MCF 10A (cell line): Measurements from ENCODE around the gene SLC25A26. TPM values are rescaled to one million over a fixed set of nuclear protein-coding genes. Genes with fewer than 3 reads are reported as not detected.

Source experiments
- BruUV-seq: library from RNA; stranded (reverse); fragments of 400-500 nt; replicated peaks from 2 replicates; lab custom pipeline; 2021; lab: Mats Ljungman, UMichigan
- CTCF ChIA-PET: fragments of 300-600 bp; sonication (Branson Sonifier 250); formaldehyde crosslinking; extraction: SDS; loops from one replicate; lab custom pipeline; 2021; ENCODE audit warnings: antibody characterized with exemption, inconsistent platforms; lab: Yijun Ruan, JAX
- POLR2A ChIA-PET: fragments of 300-600, 350-650 bp; sonication (Branson Sonifier 250); formaldehyde crosslinking; extraction: SDS; loops from one replicate; lab custom pipeline; 2020; ENCODE audit warnings: antibody characterized with exemption, inconsistent platforms; lab: Yijun Ruan, JAX
- DNase-seq: peaks from one replicate; pipeline ENCODE4 v3.0.0-alpha.2; 2018; ENCODE audit not compliant: unreplicated experiment
- H3K27ac Mint-ChIP-seq: one replicate; pipeline ENCODE4 v1.8.0; 2022; ENCODE audit warnings: mild to moderate bottlenecking, low read depth, mixed read lengths; ENCODE audit not compliant: unreplicated experiment
- H3K27me3 Mint-ChIP-seq: one replicate; pipeline ENCODE4 v1.8.0; 2022; ENCODE audit warnings: mixed read lengths; ENCODE audit not compliant: insufficient read depth, unreplicated experiment
- H3K36me3 Mint-ChIP-seq: one replicate; pipeline ENCODE4 v1.8.0; 2022; ENCODE audit warnings: mild to moderate bottlenecking, moderate library complexity, mixed read lengths; ENCODE audit not compliant: insufficient read depth, unreplicated experiment
- H3K4me1 Mint-ChIP-seq: one replicate; pipeline ENCODE4 v1.8.0; 2022; ENCODE audit warnings: mixed read lengths; ENCODE audit not compliant: insufficient read depth, unreplicated experiment
- H3K4me3 Mint-ChIP-seq: one replicate; pipeline ENCODE4 v1.8.0; 2022; ENCODE audit warnings: mild to moderate bottlenecking, moderate library complexity, mixed read lengths; ENCODE audit not compliant: unreplicated experiment
- H3K9me3 Mint-ChIP-seq: one replicate; pipeline ENCODE4 v1.8.0; 2022; ENCODE audit warnings: mixed read lengths; ENCODE audit not compliant: unreplicated experiment
- intact Hi-C: fragments of 100-400 bp; cut with micrococcal nuclease; formaldehyde crosslinking; loops from 2 replicates; pipeline ENCODE4 v1.14.1; 2022
- total RNA-seq: library from RNA; stranded (reverse); gene quantifications from 2 replicates; pipeline ENCODE4 v1.2.3, GENCODE V29; 2022
- TF ChIP-seq, protein P1 (sequence below): fragments of 200-600 bp; IDR thresholded peaks from one replicate; pipeline ENCODE4 v1.8.0; 2022; ENCODE audit warnings: antibody characterized with exemption, mild to moderate bottlenecking; ENCODE audit not compliant: unreplicated experiment

SLC25A26 gene
- total RNA-seq, 1 experiment from 2014 or later = 24.8 TPM

DNA sequence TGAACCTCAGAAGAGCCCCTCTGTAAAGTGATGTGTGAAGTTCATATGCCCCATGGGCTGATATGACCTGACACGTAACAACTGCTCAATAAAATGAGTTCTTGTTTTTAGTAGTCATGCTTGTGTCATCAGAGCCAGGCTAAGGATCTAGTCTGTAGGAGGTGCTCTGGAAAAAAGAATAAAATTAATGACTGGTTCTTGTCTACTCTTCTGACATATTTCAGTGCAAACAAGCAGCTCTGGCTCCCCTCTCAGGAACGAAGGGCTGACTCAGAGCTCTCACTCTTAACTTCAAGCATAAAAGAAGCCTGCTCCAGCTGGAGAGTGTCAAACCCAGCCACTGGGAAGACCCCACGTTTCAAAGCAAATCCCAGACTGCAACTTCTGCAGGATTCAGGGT, 203.0 kb downstream of the SLC25A26 start:
- TF ChIP-seq, protein P1, sequence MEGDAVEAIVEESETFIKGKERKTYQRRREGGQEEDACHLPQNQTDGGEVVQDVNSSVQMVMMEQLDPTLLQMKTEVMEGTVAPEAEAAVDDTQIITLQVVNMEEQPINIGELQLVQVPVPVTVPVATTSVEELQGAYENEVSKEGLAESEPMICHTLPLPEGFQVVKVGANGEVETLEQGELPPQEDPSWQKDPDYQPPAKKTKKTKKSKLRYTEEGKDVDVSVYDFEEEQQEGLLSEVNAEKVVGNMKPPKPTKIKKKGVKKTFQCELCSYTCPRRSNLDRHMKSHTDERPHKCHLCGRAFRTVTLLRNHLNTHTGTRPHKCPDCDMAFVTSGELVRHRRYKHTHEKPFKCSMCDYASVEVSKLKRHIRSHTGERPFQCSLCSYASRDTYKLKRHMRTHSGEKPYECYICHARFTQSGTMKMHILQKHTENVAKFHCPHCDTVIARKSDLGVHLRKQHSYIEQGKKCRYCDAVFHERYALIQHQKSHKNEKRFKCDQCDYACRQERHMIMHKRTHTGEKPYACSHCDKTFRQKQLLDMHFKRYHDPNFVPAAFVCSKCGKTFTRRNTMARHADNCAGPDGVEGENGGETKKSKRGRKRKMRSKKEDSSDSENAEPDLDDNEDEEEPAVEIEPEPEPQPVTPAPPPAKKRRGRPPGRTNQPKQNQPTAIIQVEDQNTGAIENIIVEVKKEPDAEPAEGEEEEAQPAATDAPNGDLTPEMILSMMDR = no peak
- H3K4me1 Mint-ChIP-seq = peaks cover 29% of the 10 kb centered on the region
- H3K9me3 Mint-ChIP-seq = peaks cover 17% of the 10 kb centered on the region
- no TSS peak for BruUV-seq
- peaks cover 12% of the 10 kb centered on the region for H3K36me3 Mint-ChIP-seq
- H3K27ac Mint-ChIP-seq = peak overlapping the region; percentile 19
- ChIA-PET CTCF (interaction anchor here (0.6 to 2.1 kb wide), 4 partner anchors 9 to 16 kb away, joined by 3 to 17 read pairs (median 4); no protein-coding TSS in a partner anchor), POLR2A (no interaction called here)
- DNase-seq = no peak
- H3K4me3 Mint-ChIP-seq = no peak overlapping the region
- H3K27me3 Mint-ChIP-seq = no peaks in the 10 kb centered on the region
- intact Hi-C loops = no loop called here

DNA sequence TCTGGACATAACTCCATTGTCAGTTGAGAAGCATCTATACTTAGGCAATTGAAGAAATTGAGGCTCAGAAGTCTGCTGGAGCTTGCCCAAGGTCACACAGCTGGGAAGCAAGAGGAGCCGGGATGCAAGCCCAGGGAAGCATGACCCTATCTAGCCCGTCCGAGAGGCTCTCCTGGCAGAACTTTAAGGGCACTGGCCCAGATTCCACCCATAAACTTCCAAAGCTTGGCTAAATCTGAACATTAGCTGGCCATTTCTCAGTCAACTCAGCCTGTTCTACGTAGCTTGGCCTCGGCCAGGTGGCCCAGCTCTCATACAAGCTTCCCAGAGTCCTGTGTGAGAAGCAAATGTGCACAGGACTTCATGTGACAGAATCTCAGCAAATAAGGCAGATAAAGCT, 204.2 kb downstream of the SLC25A26 start:
- CTCF ChIA-PET = interaction anchor here (0.5 to 2.1 kb wide), 5 partner anchors 10 to 612 kb away, joined by 3 to 17 read pairs (median 5); no protein-coding TSS in a partner anchor
- Mint-ChIP-seq H3K9me3 (peaks cover 17% of the 10 kb centered on the region), H3K27ac (no peak overlapping the region), H3K27me3 (no peaks in the 10 kb centered on the region), H3K4me3 (no peak overlapping the region), H3K36me3 (peaks cover 7% of the 10 kb centered on the region), H3K4me1 (peaks cover 36% of the 10 kb centered on the region)
- no TSS peak for BruUV-seq
- TF ChIP-seq, protein P1 = no peak
- POLR2A ChIA-PET = no interaction called here
- DNase-seq = no peak
- intact Hi-C loops = loop anchor here (5.0 kb wide), 1 partner anchor 77 kb away; the partner anchor contains the start of gene LRIG1

DNA sequence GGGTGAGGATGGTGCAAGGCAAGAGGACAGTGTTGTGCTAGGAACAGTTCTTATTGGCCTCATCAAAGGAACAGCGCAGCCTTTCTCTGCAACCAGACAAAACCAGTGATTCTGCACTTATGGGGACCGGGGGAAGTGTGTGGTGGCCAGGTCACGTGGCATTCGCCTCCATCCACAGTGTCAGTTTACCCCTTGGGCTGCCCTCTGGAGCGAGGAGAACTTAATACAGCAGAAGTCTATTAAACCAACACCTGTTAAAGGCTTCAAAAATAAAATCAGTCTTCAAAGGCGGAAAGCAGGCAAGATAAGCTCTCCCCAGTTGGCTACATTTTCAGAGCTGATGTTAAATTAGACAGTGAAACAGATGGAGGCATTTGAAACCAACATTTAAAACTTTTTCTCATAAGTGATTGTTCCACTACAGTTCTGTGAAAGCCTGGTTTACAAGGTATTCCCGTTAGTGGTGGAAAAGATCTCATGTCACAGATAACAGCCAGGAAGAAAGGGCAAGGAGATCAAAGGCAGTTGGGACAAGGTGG, 204.8 kb downstream of the SLC25A26 start:
- H3K36me3 Mint-ChIP-seq = peaks cover 4% of the 10 kb centered on the region
- peaks cover 35% of the 10 kb centered on the region for H3K4me1 Mint-ChIP-seq
- no peaks in the 10 kb centered on the region for H3K27me3 Mint-ChIP-seq
- no TSS peak for BruUV-seq
- ChIA-PET CTCF (interaction anchor here (0.5 to 2.1 kb wide), 2 partner anchors 18 to 611 kb away, joined by 3 to 17 read pairs; no protein-coding TSS in a partner anchor), POLR2A (no interaction called here)
- DNase-seq = no peak
- H3K27ac Mint-ChIP-seq = no peak overlapping the region
- TF ChIP-seq, protein P1 = no peak
- H3K9me3 Mint-ChIP-seq = peaks cover 12% of the 10 kb centered on the region
- intact Hi-C loops = loop anchor here (5.0 kb wide), 1 partner anchor 77 kb away; the partner anchor contains the start of gene LRIG1
- H3K4me3 Mint-ChIP-seq = no peak overlapping the region

DNA sequence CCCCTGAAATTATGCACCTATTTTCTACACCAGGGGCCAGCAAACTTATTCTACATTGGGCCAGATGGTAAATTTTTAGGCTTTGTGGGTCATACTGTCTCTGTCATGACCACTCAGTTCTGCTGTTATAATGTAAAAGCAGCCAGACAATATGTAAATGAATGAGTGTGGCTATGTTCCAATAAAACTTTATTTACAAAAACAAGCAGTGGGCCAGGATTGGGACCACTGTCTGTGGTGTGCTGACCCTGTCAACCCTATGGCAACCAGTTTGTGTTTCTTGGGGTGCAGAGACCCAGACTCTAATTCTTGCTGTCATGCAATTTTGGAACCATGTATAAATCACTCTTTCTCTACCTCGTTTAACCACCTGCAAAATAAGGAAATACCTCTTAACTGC, 205.3 kb downstream of the SLC25A26 start:
- Mint-ChIP-seq H3K9me3 (peaks cover 8% of the 10 kb centered on the region), H3K27ac (no peak overlapping the region), H3K4me3 (no peak overlapping the region), H3K36me3 (peaks cover 4% of the 10 kb centered on the region), H3K4me1 (peaks cover 35% of the 10 kb centered on the region), H3K27me3 (no peaks in the 10 kb centered on the region)
- POLR2A ChIA-PET = no interaction called here
- CTCF ChIA-PET = no interaction called here
- TF ChIP-seq, protein P1 = no peak
- intact Hi-C loops = loop anchor here (5.0 kb wide), 1 partner anchor 76 kb away; the partner anchor contains the start of gene LRIG1
- no TSS peak for BruUV-seq
- DNase-seq = no peak
